NCI-H748 treated with DMSO at 0.1 percent for 48 hours (cell line): Measurements from ENCODE around the gene MAPK10.
"Not testable (repeated sequence)": the region's sequence is repeated elsewhere in the genome, so short reads cannot be mapped to it uniquely, and the experiment has no call there.

ENCODE experiments used
- DNase-seq: peaks from one replicate; lab custom pipeline; 2025; lab: John Stamatoyannopoulos, UW

The MAPK10 gene

GRCh38 chr4:86184901-86185285 lies 175.0 kb downstream of the MAPK10 start:
- DNase-seq, result no peak

GRCh38 chr4:86184216-86184900 lies 175.5 kb downstream of the MAPK10 start:
- no peak for DNase-seq

DNA sequence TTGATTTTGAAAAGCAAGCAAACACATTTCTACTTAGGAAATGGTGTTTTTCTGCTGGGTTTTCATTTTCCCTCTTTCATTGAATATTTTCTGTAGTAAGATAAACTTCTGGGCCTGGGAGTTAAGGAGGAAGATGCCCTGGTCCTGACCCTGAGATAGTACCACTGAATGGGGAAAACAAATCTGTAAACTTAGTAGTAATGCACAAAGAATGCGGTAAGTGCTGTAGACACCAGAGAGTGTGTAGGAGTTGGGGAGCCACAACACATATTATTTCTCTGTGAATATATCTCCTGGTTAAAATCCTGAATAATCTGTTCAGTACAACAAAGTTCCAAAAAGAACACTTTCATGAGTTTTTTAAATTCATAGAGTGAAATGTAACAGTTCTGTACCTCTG lies 178.3 kb downstream of the MAPK10 start:
- DNase-seq, result no peak

GRCh38 chr4:86178211-86178610 lies 181.6 kb downstream of the MAPK10 start:
- DNase-seq, result no peak

DNA sequence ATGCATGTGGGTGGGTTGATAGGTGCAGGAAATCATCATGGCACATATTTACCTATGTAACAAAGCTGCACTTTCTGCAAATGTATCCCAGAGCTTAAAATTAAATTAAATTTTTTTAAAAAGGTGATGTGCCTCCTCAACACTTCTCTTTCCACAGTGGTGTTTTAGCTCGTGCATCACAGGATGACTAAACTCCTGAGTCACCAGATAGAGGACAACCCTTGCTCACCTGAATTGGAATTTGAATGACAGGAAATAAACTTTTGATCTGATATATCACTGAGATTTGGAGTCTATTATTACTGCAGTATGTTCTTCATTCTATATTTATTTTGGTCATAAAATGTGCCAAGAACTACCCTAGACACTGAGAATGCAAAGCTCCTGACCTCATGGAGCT lies 185.3 kb downstream of the MAPK10 start:
- no peak for DNase-seq

DNA sequence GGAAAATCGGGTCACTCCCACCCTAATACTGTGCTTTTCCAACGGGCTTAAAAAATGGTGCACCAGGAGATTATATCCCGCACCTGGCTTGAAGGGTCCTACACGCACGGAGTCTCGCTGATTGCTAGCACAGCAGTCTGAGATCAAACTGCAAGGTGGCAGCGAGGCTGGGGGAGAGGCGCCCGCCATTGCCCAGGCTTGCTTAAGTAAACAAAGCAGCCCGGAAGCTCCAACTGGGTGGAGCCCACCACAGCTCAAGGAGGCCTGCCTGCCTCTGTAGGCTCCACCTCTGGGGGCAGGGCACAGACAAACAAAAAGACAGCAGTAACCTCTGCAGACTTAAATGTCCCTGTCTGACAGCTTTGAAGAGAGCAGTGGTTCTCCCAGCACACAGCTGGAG lies 191.5 kb downstream of the MAPK10 start:
- DNase-seq, result not testable (repeated sequence)

GRCh38 chr4:86160426-86160825 lies 199.4 kb downstream of the MAPK10 start:
- DNase-seq, result no peak

DNA sequence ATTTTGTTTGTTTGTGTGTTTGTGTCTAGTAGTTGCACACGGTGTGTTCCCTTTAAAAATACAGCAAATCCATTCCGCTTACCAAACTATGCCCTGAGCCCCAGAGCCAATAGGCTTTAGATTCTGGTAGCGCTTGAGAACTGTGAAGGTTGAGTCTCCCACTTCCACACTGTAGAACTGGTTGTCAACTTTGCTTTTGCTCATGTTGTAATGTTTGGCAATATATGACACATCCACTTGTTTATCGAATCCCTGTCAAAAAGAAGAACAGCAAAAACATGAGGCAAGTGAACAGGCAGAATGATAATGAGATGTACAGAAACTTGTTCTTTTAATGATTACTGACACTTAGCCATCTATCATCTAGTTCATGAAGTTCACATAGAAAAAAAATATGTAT lies 200.6 kb downstream of the MAPK10 start:
- DNase-seq, result no peak

DNA sequence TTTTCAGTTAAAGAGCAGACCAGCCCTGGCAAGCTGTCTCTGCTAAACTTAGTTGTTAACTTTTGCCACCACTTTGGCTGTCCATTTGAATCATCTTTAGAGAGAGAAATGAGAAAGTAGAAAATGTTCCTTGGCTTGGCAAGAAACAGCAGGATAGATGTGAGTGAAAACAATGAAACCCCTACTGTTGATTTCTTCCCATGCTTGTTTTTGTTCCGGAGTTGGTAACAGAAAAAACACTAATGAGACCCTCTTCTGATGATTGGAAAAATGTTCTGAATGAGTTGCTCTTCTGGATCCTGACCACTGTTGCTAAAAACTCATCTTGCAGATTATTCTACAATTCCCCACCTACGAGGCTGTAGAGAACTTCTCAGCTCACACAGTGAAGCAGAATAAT lies 203.3 kb downstream of the MAPK10 start:
- DNase-seq, result no peak

- no peak for DNase-seq
These were observed 204.1 kb downstream of the MAPK10 start for GRCh38 chr4:86155766-86156165.

DNA sequence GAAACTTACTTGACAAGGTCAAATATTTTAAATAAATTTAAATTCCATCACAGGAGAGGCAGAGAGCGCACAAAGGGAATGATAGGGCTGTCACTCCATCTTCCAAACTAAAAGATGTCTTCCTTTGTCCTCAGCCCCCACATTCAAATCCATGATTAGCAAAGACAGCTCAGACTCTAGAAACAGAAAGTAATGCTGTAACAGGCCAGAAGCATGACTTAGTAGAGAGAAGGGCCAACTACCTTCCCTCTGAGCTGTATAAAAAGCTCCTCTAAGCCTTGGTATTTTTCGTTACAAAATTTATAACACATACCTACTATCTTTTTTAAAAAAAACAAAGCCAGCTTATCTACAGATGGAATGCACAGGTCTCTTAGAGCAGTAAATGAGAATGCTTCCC lies 207.4 kb downstream of the MAPK10 start:
- no peak for DNase-seq

GRCh38 chr4:86151196-86151595 lies 208.7 kb downstream of the MAPK10 start:
- DNase-seq, result no peak

DNA sequence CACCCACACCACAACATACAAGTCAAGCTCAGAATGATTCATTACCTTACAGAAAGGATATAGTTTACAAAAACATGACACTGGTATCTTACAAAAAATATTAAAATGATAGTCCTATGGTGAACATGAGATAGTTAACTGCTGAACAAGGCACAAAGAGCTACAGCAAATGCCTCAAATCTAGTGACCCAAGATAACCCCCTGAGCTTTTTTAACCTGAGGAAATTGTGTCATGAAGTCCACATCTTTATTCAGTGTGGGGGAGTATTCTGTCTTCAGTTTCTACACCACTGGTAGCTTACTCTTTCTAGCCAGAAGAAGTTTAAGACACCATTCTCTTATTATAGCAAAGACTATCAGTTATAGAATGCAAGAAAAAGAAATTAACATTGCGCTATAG lies 218.7 kb downstream of the MAPK10 start:
- no peak for DNase-seq

- DNase-seq, result no peak
These were observed 227.4 kb downstream of the MAPK10 start for GRCh38 chr4:86132468-86132867.

- DNase-seq, result no peak
These were observed 228.4 kb downstream of the MAPK10 start for GRCh38 chr4:86131456-86131855.

DNA sequence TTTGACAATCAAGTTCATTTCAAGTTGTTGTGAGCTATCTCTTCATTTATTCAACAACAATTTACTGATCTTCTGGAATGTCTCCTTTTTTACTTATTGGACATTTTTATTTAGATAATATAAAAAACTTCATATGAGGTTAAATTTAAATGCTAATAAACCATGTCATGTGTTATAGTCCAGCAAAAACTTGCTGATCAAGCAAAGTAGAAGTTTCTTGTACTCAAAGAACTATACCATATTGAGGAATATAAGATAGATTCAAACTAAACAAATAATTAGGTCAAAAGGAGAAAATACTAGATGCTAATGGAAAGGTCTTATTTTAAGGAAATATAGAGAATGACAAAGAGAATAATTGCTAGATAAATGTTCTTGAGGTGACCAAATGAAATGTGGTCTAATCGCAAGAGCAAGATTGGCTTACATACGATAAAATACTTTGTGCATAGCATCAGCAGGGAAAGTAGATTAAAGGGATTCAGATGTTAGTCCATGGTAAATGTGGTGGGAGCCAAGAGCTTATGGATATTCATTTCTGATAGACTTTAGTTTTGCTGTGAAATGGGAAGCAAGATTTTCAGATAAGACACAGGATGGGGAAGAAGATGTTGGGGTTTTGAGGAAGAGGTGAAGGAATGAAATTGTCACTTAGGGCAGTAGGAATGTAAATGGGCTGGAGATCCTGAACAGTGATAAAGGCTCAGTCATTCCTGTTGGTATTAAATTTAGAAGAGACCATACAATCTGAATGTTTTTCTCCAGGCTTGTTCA lies 229.5 kb downstream of the MAPK10 start:
- no peak for DNase-seq

DNA sequence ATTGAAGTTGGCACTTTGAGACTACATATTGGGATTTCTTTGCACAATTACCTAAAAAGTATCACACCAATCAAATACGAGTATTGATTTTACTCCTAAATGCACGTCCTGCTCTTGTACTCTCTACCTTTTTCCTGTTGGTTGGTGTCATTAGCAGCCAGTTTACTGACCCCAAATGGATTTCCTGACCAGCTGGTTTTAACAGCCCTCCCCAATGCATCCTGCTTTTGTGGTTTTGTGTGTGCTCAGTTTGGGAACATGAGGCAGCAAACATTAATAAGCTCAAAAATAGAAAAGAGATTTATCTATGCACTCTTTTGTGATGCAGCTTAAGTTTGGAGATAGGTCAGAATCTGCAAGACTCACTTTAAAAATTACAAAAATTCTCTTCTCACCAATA lies 230.3 kb downstream of the MAPK10 start:
- no peak for DNase-seq

- no peak for DNase-seq
These were observed 237.4 kb downstream of the MAPK10 start for GRCh38 chr4:86122404-86122803.

- no peak for DNase-seq
These were observed 241.1 kb downstream of the MAPK10 start for GRCh38 chr4:86118711-86119110.

- DNase-seq, result no peak
These were observed 242.0 kb downstream of the MAPK10 start for GRCh38 chr4:86117705-86118302.

DNA sequence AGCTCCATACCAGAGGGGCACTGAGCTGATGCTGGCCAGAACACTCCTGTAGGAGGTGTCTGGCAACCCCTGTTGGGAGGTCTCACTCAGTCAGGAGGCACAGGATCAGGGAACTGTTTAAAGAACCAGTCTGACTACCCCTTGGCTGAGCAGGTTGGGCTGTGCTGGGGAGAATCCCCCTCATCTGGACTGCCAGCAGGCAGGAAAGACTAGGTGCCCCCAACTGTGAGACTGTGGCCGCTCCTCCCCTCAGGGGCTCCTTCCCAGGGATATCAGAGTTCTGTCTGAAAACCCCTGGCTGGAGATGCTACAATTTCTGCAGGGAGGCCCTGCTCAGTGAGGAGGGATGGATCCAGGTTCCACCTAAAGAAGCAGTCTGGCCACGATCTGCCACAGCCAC lies 245.3 kb downstream of the MAPK10 start:
- DNase-seq, result no peak

DNA sequence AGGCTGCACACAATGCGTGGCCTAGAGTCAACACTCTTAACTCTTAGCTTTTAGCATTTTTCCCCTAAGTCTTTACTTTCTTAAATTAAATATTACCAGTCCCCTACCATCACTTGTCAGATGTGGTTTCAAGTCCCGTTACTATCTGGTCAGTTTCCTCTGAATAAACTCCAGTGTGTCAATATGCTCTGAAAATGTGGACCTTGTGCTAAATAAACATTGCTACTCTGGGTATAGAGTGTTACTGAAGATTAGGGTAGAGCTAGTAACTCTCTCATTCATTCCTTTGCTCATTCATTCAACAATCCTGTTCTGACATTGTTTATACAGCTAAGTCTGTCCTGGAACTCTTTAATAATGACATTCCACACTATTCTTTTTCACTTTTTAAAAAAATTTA lies 251.0 kb downstream of the MAPK10 start:
- no peak for DNase-seq

DNA sequence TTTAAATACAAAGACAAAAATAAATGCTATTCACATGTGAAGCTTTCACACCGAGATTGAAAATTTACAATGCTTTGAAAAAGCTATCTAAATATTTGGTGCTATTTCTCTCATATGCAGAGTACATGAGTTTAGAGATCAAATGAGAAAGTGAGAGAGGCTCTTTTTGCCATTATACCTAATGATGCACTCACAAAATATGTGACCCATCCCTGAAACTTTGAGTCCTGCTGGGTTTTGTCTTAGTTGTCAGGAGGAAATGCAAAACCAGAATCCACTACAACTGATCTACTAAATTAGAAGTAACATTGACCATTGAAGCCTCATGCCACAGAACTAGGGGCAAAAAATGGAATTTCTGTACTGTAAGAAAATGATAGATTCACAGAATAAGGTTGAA lies 251.7 kb downstream of the MAPK10 start:
- no peak for DNase-seq
